ENCODE results near the gene NFKBIB.

NFKBIB gene

DNA sequence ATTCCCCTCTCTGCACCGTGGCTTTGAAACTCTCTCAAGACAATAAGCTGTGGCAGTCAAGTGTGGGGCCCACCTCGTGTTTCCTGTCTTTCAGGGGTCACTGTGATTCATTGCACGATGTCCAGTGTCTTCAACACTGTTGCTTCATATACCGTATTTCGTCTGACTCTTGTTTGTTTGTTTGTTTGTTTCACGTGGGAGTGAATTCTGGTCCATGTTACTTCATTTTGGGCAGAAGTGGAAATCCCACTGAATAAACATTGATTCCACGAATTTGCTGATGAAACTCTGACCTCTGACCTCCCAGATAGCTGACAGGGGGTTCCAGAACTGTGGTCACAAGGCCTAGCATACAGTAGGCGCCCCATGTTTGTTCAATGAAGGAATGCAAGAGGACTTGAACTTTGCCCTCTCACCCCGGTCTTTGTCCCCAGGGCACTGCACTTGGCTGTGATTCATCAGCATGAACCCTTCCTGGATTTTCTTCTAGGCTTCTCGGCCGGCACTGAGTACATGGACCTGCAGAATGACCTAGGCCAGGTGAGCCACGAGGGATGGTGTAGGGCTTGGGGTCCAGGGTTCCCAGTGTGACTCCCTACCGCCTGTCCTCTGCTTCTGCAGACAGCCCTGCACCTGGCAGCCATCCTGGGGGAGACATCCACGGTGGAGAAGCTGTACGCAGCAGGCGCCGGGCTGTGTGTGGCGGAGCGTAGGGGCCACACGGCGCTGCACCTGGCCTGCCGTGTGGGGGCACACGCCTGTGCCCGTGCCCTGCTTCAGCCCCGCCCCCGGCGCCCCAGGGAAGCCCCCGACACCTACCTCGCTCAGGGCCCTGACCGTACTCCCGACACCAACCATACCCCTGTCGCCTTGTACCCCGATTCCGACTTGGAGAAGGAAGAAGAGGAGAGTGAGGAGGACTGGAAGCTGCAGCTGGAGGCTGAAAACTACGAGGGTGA, 5.1 kb downstream of the NFKBIB start:
- DNase-seq (ENCODE audit: insufficient read length, low spot score) (no peak), FAIRE-seq (no peak)

DNA sequence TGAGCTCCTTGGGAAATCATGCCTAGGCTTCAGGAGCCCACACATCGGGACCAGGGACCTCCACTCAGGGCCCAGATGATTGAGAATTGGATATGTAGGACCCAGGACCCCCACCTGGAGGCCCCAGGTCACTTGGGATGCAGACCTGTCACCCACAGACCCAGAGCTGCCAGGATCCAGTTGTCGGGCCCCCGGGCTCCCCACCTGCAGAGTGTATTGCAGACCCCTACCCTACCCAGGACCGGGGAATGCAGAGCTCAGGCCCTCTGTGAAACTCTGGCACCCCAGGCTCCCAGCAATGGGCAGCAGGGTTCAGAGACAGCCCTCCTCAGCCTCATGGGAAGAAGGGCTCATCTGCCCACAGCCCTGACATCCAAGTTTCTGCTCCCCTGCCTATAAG, 5.9 kb downstream of the NFKBIB start:
- DNase-seq (ENCODE audit: insufficient read length, low spot score) (no peak), FAIRE-seq (no peak)

DNA sequence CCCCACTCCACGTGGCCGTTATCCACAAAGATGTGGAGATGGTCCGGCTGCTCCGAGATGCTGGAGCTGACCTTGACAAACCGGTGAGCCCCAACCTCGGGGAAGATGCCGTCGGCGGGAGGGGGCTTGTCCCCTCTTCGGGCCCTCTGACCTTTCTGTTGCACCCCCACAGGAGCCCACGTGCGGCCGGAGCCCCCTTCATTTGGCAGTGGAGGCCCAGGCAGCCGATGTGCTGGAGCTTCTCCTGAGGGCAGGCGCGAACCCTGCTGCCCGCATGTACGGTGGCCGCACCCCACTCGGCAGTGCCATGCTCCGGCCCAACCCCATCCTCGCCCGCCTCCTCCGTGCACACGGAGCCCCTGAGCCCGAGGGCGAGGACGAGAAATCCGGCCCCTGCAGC, 7.5 kb downstream of the NFKBIB start:
- FAIRE-seq = no peak
- DNase-seq (ENCODE audit: insufficient read length, low spot score) = no peak

- FAIRE-seq (no peak), DNase-seq (ENCODE audit: insufficient read length, low spot score) (no peak)
Measured at GRCh38 chr19:38907670-38908069, 7.9 kb downstream of the NFKBIB start.

- FAIRE-seq = no peak
- DNase-seq (ENCODE audit: insufficient read length, low spot score) = no peak
Measured at GRCh38 chr19:38908911-38909310, 9.1 kb downstream of the NFKBIB start.

GRCh38 chr19:38910488-38910887, 10.7 kb downstream of the NFKBIB start:
- DNase-seq (ENCODE audit: insufficient read length, low spot score) (no peak), FAIRE-seq (no peak)

DNA sequence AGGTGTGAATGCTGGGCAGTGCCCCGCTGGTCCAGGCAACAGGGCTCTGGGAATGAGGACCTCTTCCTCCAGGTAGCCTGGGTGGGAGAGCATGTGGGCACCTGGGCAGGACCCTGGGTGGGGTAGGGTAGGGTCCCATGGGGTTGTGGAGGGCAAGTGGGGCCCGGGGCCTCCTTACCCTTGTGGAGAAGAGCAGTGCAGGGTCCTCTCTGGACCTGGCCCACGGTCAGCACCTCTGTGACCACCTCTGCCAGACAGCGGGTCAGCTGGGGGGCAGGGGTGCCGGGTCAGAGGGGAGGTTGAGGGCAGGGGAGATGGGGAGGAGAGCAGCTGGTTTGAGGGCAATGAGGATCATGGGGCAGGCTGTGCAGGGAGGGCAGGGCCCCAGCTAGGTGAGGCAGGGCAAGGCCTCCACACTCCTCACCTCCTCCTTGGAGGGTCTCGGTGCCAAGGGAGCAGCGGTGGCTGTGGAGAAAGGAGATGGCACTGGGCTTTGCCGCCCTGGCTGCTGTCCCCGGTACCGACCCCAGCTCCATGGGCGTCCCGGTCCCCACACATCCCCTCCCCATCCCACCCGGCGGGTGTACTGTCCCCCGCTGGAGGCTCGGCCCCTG, 11.7 kb downstream of the NFKBIB start:
- FAIRE-seq (no peak), DNase-seq (ENCODE audit: insufficient read length, low spot score) (no peak)

GRCh38 chr19:38912600-38913514, 13.1 kb downstream of the NFKBIB start:
- FAIRE-seq = no peak
- DNase-seq (ENCODE audit: insufficient read length, low spot score) = no peak

GRCh38 chr19:38913958-38914357, 14.2 kb downstream of the NFKBIB start:
- FAIRE-seq (no peak), DNase-seq (ENCODE audit: insufficient read length, low spot score) (no peak)

GRCh38 chr19:38915329-38916321, 15.9 kb downstream of the NFKBIB start:
- no peak for DNase-seq (ENCODE audit: insufficient read length, low spot score)
- FAIRE-seq = no peak

DNA sequence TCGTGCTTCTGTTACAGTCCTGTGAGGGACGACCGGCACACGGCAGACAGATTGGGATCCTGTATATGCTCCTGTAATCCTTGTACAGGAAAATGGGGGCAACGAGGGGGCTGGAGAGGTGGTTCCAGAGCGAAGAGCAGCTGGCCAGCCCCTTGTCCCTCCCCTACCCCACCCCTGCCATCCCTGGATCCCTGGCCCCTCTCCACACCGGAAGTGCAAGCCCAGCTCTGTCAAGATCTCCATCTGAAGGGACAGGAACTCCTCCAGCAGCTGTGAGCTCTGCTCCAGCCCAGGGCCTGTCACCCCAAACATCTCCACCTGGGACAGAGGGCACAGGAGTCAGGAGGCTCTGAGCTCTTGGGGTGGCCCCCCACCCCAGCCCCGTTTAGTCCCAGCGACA, 17.7 kb downstream of the NFKBIB start:
- no peak for FAIRE-seq
- DNase-seq (ENCODE audit: insufficient read length, low spot score) = no peak

GRCh38 chr19:38917921-38918491, 18.2 kb downstream of the NFKBIB start:
- no peak for FAIRE-seq
- no peak for DNase-seq (ENCODE audit: insufficient read length, low spot score)

- DNase-seq (ENCODE audit: insufficient read length, low spot score) (no peak), FAIRE-seq (no peak)
Measured at GRCh38 chr19:38918526-38918925, 18.8 kb downstream of the NFKBIB start.

- DNase-seq (ENCODE audit: insufficient read length, low spot score) = no peak
- no peak for FAIRE-seq
Measured at GRCh38 chr19:38919837-38920601, 20.2 kb downstream of the NFKBIB start.

GRCh38 chr19:38920602-38921419, 21.0 kb downstream of the NFKBIB start:
- FAIRE-seq (no peak), DNase-seq (ENCODE audit: insufficient read length, low spot score) (no peak)

GRCh38 chr19:38921420-38922274, 21.9 kb downstream of the NFKBIB start:
- DNase-seq (ENCODE audit: insufficient read length, low spot score) = no peak
- FAIRE-seq = no peak

GRCh38 chr19:38922482-38922881, 22.7 kb downstream of the NFKBIB start:
- no peak for DNase-seq (ENCODE audit: insufficient read length, low spot score)
- FAIRE-seq = no peak
